GM12878 (cell line): ENCODE data around the gene DNAJC7.

Experiments used
- ATF7 ChIP-seq: fragments of 450-650 bp; IDR thresholded peaks from 2 replicates; pipeline ENCODE4 v1.6.1; 2016; ENCODE audit warnings: low read depth, mild to moderate bottlenecking
- BRCA1 ChIP-seq: IDR thresholded peaks from 2 replicates; pipeline ENCODE4 v1.6.1; 2011; ENCODE audit warnings: low read depth, low read length, improper control_type of control experiment
- CEBPB ChIP-seq, 2 experiments: fragments of 150-350 bp in 1 of 2; IDR thresholded peaks; 2 replicates each; pipeline ENCODE4 v1.6.1; 2012 to 2014; ENCODE audit warnings: low read depth in 2 of 2, low read length in 2 of 2, borderline replicate concordance in 1 of 2, inconsistent platforms in 1 of 2
- CHD1 ChIP-seq: IDR thresholded peaks from 2 replicates; pipeline ENCODE4 v1.6.1; 2012; ENCODE audit warnings: low read depth, low read length, improper control_type of control experiment
- CREB1 ChIP-seq: IDR thresholded peaks from 2 replicates; pipeline ENCODE4 v1.6.1; 2012; ENCODE audit warnings: low read depth, mild to moderate bottlenecking, inconsistent platforms
- EGR1 ChIP-seq, 2 experiments: IDR thresholded peaks; 1 replicate in 1 of 2; 2 replicates in 1 of 2; pipeline ENCODE4 v1.6.1; 2011 to 2012; ENCODE audit warnings: low read depth in 2 of 2, low read length in 2 of 2, borderline replicate concordance in 1 of 2, mild to moderate bottlenecking in 1 of 2, moderate library complexity in 1 of 2
- EP300 ChIP-seq, 2 experiments: fragments of 150-350 bp in 1 of 2; IDR thresholded peaks; 2 replicates each; pipeline ENCODE4 v1.6.1; 2011 to 2012; ENCODE audit warnings: low read depth in 2 of 2, low read length in 2 of 2, borderline replicate concordance in 1 of 2, improper control_type of control experiment in 1 of 2, inconsistent platforms in 1 of 2; ENCODE audit not compliant: control insufficient read depth in 1 of 2
- NRF1 ChIP-seq: conservative IDR thresholded peaks from 2 replicates; pipeline ENCODE4 v1.6.1; 2011; ENCODE audit warnings: mild to moderate bottlenecking, low read depth, low read length, improper control_type of control experiment
- POLR2A ChIP-seq: IDR thresholded peaks from 2 replicates; pipeline ENCODE4 v1.6.1; 2011; ENCODE audit warnings: low read depth, mild to moderate bottlenecking, low read length
- TARDBP ChIP-seq: IDR thresholded peaks from 2 replicates; pipeline ENCODE4 v1.6.1; 2016; ENCODE audit warnings: borderline replicate concordance
- TF ChIP-seq, protein P1 (sequence below): IDR thresholded peaks from 2 replicates; pipeline ENCODE4 v1.6.1; 2012; ENCODE audit warnings: mild to moderate bottlenecking, low read depth, low read length
- TF ChIP-seq, protein P2 (sequence below), 3 experiments: IDR thresholded peaks in 2 of 3; conservative IDR thresholded peaks in 1 of 3; 2 replicates each; pipeline ENCODE4 v1.5.1; 2011; ENCODE audit warnings: low read depth in 3 of 3, low read length in 3 of 3, mild to moderate bottlenecking in 3 of 3, control low read depth in 2 of 3, moderate library complexity in 2 of 3, inconsistent platforms in 1 of 3, mixed read lengths in 1 of 3; ENCODE audit not compliant: control insufficient read depth in 2 of 3, insufficient read depth in 1 of 3; ENCODE audit errors: extremely low read depth in 1 of 3

DNA sequence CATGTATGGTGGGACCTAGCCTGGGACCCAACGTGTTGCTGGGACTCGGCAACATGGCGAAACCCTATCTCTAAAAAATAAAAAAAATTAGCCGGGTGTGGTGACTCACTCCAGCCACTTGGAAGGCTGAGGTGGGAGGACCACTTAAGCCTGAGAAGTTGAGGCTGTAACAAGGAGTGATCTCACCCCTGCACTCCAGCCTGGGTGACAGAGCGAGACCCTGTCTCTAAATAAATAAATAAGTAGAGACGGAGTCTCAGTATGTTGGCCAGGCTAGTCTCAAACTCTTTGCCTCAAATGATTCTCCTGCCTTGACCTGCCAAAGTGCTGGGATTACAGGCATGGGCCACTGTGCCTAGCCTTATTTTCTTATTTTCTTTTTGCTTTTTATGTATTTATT is 60.7 kb downstream of the DNAJC7 start:
- TF ChIP-seq CHD1: no peak
- TF ChIP-seq, protein P1, sequence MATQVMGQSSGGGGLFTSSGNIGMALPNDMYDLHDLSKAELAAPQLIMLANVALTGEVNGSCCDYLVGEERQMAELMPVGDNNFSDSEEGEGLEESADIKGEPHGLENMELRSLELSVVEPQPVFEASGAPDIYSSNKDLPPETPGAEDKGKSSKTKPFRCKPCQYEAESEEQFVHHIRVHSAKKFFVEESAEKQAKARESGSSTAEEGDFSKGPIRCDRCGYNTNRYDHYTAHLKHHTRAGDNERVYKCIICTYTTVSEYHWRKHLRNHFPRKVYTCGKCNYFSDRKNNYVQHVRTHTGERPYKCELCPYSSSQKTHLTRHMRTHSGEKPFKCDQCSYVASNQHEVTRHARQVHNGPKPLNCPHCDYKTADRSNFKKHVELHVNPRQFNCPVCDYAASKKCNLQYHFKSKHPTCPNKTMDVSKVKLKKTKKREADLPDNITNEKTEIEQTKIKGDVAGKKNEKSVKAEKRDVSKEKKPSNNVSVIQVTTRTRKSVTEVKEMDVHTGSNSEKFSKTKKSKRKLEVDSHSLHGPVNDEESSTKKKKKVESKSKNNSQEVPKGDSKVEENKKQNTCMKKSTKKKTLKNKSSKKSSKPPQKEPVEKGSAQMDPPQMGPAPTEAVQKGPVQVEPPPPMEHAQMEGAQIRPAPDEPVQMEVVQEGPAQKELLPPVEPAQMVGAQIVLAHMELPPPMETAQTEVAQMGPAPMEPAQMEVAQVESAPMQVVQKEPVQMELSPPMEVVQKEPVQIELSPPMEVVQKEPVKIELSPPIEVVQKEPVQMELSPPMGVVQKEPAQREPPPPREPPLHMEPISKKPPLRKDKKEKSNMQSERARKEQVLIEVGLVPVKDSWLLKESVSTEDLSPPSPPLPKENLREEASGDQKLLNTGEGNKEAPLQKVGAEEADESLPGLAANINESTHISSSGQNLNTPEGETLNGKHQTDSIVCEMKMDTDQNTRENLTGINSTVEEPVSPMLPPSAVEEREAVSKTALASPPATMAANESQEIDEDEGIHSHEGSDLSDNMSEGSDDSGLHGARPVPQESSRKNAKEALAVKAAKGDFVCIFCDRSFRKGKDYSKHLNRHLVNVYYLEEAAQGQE: no peak
- TF ChIP-seq POLR2A: no peak
- TF ChIP-seq, protein P2, sequence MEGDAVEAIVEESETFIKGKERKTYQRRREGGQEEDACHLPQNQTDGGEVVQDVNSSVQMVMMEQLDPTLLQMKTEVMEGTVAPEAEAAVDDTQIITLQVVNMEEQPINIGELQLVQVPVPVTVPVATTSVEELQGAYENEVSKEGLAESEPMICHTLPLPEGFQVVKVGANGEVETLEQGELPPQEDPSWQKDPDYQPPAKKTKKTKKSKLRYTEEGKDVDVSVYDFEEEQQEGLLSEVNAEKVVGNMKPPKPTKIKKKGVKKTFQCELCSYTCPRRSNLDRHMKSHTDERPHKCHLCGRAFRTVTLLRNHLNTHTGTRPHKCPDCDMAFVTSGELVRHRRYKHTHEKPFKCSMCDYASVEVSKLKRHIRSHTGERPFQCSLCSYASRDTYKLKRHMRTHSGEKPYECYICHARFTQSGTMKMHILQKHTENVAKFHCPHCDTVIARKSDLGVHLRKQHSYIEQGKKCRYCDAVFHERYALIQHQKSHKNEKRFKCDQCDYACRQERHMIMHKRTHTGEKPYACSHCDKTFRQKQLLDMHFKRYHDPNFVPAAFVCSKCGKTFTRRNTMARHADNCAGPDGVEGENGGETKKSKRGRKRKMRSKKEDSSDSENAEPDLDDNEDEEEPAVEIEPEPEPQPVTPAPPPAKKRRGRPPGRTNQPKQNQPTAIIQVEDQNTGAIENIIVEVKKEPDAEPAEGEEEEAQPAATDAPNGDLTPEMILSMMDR (IDR thresholded peaks at IDR 0.05 in 2 of 3, conservative IDR thresholded peaks at IDR 0.05 in 1 of 3; ENCODE audit: control insufficient read depth in 2 of 3, extremely low read depth in 1 of 3, insufficient read depth in 1 of 3, low read depth in 3 of 3, low read length in 3 of 3): no peak
- no peak for TF ChIP-seq ATF7
- no peak for TF ChIP-seq BRCA1
- no peak for TF ChIP-seq EP300 (IDR thresholded peaks at IDR 0.05; ENCODE audit: borderline replicate concordance in 1 of 2, control insufficient read depth in 1 of 2, low read depth in 2 of 2, low read length in 2 of 2)
- no peak for TF ChIP-seq TARDBP
- no peak for TF ChIP-seq EGR1 (IDR thresholded peaks at IDR 0.05; ENCODE audit: borderline replicate concordance in 1 of 2, low read depth in 2 of 2, low read length in 2 of 2)
- no peak for TF ChIP-seq NRF1
- no peak for TF ChIP-seq CEBPB (IDR thresholded peaks at IDR 0.05; ENCODE audit: borderline replicate concordance in 1 of 2, low read depth in 2 of 2, low read length in 2 of 2)
- no peak for TF ChIP-seq CREB1
